ENCODE measurements around the gene ADGRE2. TPM values are rescaled to one million over a fixed set of nuclear protein-coding genes. Genes with fewer than 3 reads are reported as not detected.
"Not testable (repeated sequence)": the region's sequence is repeated elsewhere in the genome, so short reads cannot be mapped to it uniquely, and the experiment has no call there.

ADGRE2 gene
- total RNA-seq, 1 donor from 2014 or later = 0.13 TPM

- not testable (repeated sequence) for DNase-seq (ENCODE audit: low read depth in 2 of 2)
Measured at GRCh38 chr19:14780622-14781225, 2.4 kb upstream of the ADGRE2 start.

- DNase-seq (ENCODE audit: low read depth in 2 of 2) = no peak
Measured at GRCh38 chr19:14779151-14779550, 791 bp upstream of the ADGRE2 start.

GRCh38 chr19:14777645-14778044 lies 715 bp downstream of the ADGRE2 start:
- DNase-seq (ENCODE audit: low read depth in 2 of 2) = not testable (repeated sequence)

DNA sequence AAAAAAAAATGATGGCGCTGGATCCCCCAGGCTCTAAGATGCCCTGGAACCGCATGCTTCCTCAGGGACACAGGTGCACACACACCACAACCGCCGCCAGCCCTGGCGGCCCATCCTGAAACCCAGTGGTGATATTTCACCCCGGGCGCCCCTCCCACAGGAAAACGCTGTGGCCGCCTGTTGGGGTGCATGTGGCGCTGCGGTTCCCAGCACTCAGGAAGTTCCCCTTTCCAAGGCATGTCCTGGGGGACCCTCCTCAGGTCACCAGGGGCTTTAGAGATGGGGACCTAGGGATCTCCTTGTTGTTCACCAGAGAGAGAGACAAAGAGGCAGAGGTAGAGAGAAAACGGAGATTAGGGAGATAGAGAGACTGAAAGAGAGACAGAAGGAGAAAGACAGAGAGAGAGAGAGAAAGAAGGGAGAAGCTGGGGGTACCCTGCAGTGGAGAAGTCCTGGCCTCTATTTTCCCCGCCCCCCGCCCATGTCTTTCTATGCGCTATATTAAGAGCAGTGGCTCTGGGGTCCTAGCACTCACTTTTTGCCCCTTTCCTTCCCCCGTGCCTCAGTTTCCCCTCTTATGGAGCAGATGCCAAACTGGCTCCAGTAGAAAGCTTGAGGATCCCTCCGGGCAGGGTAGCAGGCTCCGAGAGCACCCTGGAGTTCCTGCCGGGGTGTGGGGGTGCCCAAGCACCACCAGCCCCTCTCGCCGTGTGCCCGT lies 2.3 kb downstream of the ADGRE2 start:
- no peak for DNase-seq (ENCODE audit: low read depth in 2 of 2)

DNA sequence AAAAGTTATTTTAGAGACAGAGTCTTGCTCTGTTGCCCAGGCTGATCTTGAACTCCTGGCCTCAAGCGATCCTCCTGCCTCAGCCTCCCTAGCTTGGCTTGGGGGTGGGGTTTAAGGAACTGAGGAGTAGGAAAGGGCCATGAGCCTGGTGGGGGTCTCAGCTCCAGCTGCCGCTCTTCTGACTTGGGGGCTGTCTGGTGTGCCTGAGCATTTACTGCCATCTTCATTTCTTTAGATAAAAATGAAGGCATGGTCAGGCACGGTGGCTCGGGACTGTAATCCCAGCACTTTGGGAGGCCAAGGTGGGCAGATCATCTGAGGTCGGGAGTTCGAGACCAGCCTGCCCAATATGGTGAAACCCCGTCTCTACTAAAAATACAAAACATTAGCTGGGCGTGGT lies 3.0 kb downstream of the ADGRE2 start:
- DNase-seq (ENCODE audit: low read depth in 2 of 2) = not testable (repeated sequence)

- no peak for DNase-seq (ENCODE audit: low read depth in 2 of 2)
Measured at GRCh38 chr19:14774373-14774772, 4.0 kb downstream of the ADGRE2 start.

DNA sequence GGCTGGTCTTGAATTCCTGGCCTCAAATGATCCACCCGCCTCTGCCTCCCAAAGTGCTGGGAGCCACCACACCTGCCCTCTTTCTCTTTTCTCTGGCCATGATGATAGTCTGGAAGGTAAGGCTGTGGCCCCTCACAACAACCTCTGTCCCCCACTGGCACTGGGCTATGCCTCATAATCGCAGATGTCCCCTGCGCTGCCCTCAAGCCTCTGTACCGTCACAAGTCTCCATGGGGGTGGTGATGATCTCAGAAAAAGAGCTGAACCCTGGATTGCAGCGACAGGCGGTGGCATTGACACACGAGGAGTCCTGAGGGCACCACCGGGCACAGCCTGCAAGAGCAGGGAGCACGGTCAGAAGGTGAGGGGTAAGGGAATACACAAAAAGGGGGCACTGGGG lies 4.6 kb downstream of the ADGRE2 start:
- DNase-seq (ENCODE audit: low read depth in 2 of 2) = not testable (repeated sequence)

DNA sequence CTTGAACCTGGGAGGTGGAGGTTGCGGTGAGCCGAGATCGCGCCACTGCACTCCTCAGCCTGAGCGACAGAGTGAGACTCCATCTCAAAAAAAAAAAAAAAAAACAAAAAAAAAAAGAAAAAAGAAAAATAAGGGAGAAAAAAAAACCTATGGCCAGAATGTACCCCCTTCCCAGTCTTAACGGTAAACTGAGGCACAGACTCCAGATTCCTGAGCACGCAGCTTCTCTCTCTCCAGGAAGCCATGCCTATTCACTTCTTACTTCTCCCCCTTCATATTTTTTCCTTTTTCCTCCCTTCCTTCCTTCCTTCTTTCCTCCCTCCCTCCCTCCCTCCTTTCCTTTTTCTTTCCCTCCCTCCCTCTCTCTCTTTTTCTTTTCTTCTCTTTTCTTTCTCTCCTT lies 5.4 kb downstream of the ADGRE2 start:
- DNase-seq (ENCODE audit: low read depth in 2 of 2) = no peak

DNA sequence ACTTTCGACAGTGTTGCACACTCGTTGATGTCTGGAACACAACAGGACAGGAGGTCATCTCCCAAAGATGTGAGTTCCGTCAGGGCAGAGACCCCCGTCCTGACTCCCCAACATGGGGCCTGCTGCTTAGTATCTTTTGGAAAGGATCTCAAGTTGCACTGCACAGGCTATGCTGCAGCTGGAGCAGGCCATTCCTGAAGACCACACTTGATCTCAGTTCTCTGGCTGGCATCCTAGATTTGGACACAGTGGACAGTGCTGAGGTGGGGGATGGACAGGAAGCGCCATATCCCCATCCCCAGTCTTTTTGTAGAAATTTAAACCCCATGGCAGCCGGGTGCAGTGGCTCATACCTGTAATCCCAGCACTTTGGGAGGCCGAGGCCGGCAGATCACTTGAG lies 5.9 kb downstream of the ADGRE2 start:
- no peak for DNase-seq (ENCODE audit: low read depth in 2 of 2)

- DNase-seq (ENCODE audit: low read depth in 2 of 2) = no peak
Measured at GRCh38 chr19:14770944-14771839, 7.2 kb downstream of the ADGRE2 start.

- no peak for DNase-seq (ENCODE audit: low read depth in 2 of 2)
Measured at GRCh38 chr19:14770136-14770535, 8.2 kb downstream of the ADGRE2 start.

DNA sequence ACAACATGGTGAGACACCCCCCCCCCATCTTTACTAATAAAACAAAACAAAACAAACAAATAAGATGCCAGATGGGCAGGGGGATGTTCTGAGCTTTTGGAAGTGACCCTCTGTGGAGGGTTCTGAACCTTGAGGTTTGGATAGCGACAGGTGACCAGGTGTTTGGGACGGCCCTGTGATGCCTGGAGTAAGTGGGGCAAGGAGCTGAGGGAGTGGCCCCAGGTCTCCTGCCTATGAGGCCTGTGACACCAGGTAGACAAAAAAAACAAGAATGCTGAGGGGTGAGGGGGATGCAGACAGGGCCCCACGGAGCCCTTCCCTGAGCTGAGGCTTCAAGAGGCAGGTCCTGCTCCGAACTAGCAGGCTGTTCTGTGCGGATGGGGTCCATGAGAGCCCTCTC lies 9.2 kb downstream of the ADGRE2 start:
- DNase-seq (ENCODE audit: low read depth in 2 of 2) = no peak

- no peak for DNase-seq (ENCODE audit: low read depth in 2 of 2)
Measured at GRCh38 chr19:14768001-14768400, 10.4 kb downstream of the ADGRE2 start.

DNA sequence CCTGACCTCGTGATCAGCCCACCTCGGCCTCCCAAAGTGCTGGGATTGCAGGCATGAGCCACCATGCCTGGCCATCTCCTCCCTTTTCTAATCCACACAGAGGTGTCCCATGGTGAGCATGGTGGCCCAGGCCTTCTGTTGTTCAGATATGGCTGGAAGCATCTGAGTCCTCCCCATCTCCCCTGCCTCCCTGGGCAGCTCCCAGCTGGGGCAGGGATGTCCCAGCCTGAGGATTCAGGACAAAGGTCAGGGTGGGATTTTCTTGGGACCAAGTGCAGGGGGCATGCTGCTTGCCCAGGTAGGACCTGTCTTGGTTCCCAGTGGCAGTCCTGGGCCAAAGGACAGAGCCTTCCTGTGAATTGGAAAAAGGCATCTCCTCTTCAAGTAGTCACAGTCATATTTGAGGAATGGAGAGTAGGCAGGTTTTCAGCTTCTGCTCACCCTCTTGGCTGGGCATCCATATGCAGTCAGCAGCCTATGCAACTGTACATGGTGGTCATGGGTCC lies 10.8 kb downstream of the ADGRE2 start:
- no peak for DNase-seq (ENCODE audit: low read depth in 2 of 2)

GRCh38 chr19:14765841-14766240 lies 12.5 kb downstream of the ADGRE2 start:
- not testable (repeated sequence) for DNase-seq (ENCODE audit: low read depth in 2 of 2)

DNA sequence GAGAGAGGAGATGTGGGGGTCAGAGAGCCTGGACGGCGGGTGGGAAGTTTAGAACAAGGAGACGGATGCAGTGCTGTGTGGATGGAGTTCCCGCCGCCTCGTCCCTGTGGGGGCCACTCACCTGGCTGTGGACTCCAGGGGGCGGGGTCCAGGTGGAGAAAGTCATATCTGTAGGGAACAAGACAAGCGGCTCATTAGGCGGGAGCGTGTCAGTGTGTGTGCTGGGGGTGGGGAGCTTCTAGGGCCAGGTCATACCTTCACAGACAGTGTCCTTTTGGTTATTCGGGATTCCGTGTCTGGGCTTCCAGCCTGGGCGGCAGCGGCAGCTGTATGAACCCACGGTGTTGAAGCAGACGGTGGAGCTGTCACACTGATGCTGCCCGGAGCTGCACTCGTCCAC lies 13.0 kb downstream of the ADGRE2 start:
- not testable (repeated sequence) for DNase-seq (ENCODE audit: low read depth in 2 of 2)

DNA sequence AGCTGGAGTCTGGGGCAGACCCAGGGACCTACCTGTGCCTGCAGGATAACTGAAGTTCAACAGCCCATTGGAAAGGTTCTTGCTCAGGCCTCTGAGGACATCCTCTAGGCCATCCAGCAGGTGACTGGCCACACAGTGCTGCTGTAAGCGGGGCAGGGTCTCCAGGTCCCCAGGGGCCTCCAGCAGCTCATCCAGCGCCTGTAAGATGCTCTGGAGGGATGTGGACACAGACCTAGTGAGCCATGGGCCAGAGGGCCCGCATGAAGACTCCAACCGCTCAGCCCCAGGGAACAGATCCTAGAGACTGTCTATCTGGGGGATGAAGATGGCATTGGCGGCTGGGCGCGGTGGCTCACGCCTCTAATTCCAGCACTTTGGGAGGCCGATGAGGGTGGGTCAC lies 14.0 kb downstream of the ADGRE2 start:
- DNase-seq (ENCODE audit: low read depth in 2 of 2) = no peak

GRCh38 chr19:14763497-14764145 lies 14.7 kb downstream of the ADGRE2 start:
- DNase-seq (ENCODE audit: low read depth in 2 of 2) = no peak

GRCh38 chr19:14762111-14762510 lies 16.2 kb downstream of the ADGRE2 start:
- DNase-seq (ENCODE audit: low read depth in 2 of 2) = no peak

DNA sequence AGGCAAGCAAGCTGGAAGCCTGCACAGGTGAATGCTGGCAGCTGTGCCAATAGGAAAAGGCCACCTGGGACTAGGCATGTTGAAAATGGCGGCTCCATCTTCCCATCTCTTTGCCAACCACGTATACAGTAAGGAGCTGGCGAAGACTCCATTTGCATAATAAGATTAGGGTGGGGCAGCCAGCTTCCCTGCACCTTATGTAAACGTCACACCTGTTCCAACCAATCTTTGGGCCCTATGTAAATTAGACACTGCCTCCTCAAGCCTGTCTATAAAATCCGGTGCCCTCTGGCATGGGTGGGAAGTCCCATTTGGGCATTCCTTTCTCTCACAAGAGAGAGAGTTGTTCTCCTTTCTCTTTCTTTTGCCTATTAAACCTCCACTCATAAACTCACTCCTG lies 16.8 kb downstream of the ADGRE2 start:
- no peak for DNase-seq (ENCODE audit: low read depth in 2 of 2)

GRCh38 chr19:14758816-14759215 lies 19.5 kb downstream of the ADGRE2 start:
- no peak for DNase-seq (ENCODE audit: low read depth in 2 of 2)

DNA sequence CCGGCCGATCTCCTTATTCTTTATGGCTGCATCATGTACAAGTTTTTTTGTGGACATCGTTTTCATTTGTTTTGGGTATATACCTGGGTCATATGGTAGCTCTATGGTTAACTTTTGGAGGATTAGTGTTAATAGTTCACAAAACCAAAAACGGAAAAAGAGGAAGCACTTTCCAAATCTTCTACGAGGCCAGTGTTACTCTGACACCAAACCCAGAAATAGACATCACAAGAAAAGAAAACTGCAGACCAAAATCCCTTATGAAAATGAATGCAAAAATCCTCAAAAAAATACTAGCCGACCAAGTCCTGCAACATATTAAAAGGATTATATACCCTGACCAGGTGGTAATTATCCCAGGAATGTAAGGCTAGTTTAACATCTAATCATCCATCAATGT lies 29.8 kb downstream of the ADGRE2 start:
- no peak for DNase-seq (ENCODE audit: low read depth in 2 of 2)
